GM18907 (cell line): ENCODE results near the gene WLS.
"Not testable (repeated sequence)": the region's sequence is repeated elsewhere in the genome, so short reads cannot be mapped to it uniquely, and the experiment has no call there.

ENCODE experiments used
- ATAC-seq: cut with Tn5 transposase; IDR thresholded peaks from one replicate; pipeline ENCODE4 v1.9.1; 2021; ENCODE audit warnings: mild to moderate bottlenecking, moderate library complexity; ENCODE audit not compliant: unreplicated experiment

The WLS gene

DNA sequence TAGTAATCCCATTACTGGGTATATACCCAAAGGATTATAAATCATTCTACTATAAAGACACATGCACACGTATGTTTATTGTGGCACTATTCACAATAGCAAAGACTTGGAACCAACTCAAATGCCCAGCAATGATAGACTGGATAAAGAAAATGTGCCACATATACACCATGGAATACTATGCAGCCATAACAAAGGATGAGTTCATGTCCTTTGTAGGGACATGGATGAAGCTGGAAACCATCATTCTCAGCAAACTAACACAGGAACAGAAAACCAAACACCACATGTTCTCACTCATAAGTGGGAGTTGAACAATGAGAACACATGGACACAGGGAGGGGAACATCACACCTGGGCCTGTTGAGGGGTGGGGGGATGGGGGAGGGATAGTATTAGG is 60.5 kb downstream of the WLS start:
- ATAC-seq = not testable (repeated sequence)

- ATAC-seq = no peak
Observed at GRCh38 chr1:68168545-68169171, 63.7 kb downstream of the WLS start.

DNA sequence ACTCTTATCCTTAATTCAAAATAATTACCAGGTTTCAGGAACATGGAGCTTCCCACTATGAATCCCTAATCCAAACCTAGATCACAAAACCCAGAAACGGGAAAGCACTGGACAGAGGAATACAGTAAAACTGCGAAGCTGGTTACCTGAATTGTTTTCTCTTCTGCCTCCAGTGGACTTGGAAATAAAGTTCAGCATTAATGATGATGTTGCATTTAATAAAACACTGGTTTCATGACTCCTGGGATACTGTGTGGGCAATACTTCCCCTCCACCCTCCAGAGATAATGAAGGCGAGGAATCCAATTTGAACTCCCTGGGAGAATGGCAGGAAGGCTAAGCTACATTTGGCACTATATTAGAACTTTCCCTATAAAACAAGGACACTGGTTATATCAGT is 65.1 kb downstream of the WLS start:
- no peak for ATAC-seq

GRCh38 chr1:68166348-68166747 is 66.0 kb downstream of the WLS start:
- no peak for ATAC-seq

DNA sequence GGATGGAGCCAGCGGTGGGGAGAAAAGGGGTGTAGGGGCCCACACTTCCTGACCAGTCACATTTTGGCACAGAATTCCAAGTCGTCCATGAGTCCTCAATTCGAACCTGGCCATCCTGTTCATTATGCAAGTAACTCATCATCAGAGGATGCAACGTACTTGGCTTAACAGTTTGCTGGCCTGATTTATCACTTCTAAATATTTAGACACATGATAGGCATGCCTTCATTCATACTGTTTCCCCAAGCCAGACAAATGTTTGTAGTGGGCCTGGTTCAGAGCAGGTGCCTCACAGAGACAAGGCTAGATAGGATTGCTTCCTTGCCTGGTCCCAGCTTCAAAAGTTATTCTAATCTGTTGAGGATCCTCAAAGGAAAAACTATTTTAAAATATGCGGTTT is 66.7 kb downstream of the WLS start:
- no peak for ATAC-seq

GRCh38 chr1:68164918-68165317 is 67.4 kb downstream of the WLS start:
- ATAC-seq = no peak

GRCh38 chr1:68163220-68163619 is 69.1 kb downstream of the WLS start:
- no peak for ATAC-seq

DNA sequence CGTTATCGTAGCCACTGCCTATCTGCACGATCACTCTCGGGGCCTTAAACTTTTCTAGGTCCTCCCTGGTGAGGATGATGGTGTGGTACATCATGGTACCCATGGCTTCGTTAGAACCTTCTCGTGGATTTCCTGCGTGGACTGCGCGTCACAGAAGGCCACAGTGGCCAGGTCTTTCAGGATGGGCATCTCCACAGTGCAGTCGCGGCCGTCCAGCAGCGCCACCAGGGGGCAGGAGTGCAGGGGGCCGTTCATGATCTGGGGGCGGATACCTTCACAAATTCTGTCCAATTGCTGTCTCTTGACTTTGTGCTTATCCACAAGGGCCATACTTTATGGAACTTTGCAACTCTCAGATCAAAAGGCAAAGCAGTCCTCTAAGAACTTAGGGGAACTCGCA is 69.6 kb downstream of the WLS start:
- no peak for ATAC-seq

DNA sequence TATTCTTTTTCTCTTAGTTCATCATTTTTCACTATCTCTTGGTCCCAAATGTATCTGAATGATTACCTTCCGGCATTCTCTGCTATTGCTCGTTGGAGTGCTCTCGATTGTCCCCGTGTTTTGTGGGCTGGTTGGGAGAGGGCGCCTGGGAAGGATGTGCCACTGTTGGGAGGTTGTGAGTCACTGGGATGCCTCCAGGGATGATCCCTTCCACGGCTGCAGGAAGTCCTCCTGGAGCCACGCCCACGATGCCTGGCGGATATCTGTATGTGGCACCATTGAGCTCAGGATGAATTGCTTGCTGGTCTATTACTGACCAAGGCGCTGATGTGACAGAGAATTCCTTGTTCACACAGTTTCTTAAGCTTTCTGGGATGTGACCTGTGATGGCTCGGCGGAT is 70.7 kb downstream of the WLS start:
- not testable (repeated sequence) for ATAC-seq

- peak; percentile 73 for ATAC-seq
Observed at GRCh38 chr1:68160935-68161334, 71.4 kb downstream of the WLS start.

- ATAC-seq = no peak
Observed at GRCh38 chr1:68160021-68160420, 72.3 kb downstream of the WLS start.

DNA sequence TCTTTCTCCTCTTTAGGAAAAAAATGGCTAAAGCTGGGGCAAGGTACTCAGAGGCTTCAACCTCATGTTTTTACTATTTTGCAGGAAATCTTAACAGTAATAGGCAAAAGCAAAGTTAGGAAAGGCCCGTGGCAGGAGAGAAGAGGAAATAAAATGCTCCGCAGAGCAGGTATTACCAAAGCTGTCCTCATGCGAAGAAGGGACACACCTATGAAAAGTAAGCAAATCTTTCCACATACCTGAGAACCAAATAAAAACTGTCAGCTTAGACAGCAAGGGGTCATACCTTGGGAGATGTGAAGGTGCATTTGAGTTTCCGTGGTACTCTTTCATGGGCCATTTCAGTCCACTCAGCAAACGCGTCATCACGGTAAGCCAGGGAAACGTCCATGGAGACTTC is 73.5 kb downstream of the WLS start:
- no peak for ATAC-seq

DNA sequence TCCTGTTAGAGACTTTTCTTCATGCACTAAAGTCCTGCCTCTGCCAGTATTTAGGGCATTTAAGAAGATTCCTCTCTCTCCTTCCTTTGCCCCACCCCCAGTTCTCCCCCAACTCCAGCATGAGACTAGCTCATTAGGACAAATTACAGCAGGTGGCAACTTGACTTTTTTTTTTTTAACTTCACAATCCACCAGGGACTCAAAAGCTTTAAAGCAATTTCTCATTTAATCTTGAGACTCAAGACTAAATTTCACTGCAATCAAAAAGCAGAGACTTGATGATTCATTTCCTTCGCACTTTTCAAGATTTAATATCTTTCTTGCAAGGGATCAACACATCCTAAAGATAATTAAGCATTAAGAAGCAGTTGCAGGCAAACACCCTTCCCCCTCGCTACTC is 74.9 kb downstream of the WLS start:
- no peak for ATAC-seq

DNA sequence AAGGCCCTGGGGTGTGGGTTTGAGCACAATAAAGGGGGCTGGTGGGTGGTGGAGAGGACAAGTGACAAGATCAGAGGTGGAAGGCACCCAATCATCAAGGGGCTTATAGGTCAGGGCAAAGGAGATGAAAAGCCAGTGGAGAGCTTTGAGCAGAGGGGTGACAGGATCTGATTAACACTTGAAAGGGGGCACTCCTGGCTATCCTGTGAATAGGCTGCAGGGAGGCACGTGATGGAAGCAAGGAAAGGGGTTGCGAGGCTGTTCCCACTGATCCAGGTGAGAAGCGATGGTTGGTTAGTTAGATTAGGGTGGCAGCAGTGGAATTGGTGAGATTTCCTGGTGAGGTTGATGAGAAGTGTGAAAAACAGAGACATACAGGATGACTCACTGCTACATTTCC is 80.6 kb downstream of the WLS start:
- ATAC-seq = no peak

DNA sequence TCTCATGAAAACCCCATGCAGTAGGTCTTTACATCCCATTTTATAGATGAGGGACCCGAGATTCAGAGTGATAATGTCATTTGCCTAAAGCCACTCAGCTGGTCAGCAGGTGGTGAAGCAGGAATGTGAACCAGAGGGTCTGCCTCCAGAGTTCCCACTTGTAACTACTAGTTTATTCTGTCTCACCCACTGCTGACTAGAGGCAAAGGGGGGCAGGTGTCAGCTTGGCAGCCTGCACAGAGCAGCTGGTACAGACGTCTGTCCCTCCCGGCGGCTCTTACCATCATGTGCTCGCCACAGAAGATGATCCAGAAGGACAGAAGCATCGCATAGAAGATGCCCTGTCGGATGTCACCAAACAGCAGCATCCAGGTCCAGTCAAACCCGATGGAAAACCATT is 82.4 kb downstream of the WLS start:
- ATAC-seq = no peak

DNA sequence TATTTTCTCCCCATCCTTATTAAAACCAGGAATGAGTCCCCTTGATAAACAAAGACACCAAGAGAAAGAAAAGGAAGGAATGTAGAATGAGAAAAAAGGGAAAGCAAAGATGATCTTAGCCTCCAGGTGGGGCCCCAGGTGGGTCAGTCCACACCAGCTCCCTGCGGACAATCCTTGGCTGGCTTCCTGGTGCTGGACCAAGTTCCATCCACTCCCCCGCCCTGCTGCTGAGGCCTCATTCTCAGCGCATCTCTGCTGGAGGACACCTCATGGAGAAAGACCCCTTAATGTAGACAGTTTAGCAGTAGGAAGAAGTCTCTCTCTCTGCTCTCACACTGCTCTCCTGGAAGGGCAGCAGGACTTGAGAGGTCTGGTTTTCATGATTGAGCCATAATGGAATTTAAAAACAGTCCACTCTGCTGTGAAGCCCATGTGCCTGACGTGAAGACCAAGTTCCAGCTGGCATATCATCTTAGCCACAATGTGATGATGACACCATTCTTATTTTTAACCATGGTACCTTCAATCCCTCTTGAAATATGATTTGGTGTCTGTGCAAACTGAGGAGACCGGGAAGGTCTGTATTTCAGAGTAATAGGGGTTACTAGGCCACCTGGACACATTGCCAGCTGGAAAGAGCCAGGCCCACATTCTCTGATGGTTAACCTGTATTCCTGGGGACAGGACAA is 83.1 kb downstream of the WLS start:
- ATAC-seq = no peak

DNA sequence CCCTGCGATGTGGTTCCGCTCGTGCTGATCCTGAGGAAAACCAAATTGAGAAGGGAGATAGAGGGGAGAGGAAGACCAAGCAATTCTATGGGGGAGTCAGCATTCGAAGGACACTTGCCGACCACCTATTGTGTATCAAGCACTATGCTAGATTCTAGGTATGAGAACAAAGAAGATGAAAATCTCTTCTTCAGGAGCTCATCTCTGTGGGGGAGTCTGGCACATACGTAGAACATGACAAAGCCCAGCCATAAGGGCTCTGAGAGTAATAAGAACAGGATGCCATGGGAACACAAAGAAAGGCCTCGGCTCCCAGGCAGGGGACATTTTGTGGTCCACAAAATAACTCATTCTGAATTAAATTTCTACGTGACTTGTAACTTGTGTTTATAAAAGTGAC is 83.7 kb downstream of the WLS start:
- no peak for ATAC-seq

DNA sequence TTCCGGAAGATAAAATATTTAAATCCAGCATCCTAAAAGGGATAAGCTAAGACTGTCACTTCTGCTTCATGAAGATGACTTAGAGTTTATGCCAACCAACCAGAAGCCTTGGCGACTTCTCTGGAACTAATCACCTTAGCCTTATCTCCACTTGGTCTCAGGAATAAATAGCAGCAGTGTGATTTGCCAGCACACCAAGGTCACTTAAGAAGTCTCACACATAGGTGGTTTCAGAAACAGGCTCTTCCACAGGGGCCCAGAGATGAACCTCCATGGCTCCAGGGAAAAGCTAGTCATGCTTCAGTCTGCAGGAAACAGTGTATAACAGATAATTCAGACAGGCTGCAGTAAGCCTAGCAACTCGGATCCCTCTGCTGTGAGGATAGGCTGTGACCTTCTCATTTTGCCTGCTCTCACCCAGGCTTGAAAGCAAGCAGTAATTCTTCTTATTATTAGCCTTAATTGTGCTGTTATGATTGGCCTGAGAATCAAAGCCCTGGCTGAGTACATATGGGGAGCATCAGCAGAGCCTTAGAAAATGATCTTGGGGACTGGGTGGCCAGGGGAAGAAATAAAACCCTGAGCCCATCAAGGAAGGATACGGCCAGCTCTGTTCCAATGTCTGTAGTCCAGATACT is 84.7 kb downstream of the WLS start:
- no peak for ATAC-seq

DNA sequence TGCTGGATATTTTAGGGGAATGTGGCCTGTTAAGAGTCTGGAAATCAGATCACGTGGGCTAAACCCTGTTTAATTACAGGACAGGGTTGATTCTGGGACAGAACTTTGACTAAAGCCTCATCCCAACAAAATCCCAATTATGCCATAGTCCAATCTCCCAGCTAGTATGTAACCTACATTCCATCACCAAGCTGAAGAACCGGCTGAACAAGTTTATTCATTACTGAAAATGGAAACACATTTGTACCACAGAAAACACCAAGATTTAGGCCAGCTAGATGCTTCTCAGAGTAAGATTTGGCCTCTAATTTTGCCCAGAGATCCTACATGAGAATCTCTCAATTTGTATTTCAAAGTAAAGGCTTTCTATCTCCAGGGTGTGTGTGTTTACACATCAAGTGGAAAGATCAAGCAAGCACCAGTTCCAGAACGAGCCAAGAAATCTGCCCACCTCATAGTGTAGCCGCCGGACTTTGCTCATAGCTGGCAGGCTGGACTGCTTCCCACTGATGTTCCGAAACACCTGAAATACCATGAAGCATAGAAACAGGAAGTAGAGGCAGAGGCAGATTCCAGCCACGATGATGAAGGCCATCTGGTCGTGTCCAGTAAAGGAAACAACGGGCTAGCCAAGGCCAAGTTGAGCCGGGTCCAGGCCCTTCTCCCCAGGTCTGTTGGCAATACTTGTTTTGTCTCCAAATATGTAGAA is 86.8 kb downstream of the WLS start:
- no peak for ATAC-seq

DNA sequence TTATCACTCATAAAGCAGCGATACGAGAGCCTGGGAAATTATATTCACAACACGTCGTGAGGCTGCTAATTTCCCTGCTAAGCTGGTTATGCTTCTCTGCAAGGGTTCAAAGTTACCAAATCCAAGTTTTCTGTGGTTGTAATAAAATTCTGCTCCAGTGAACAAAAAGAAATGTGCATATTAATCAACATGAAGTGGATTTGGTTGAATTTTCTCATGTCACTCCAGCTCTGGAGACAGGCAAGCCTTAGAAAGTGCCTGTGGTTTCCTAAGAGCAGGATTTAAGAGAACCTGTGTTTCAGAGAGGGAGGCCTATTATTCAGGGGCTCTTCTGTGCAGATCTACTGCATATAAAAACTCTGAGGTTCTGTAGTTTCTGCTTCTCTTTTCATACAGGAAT is 87.5 kb downstream of the WLS start:
- no peak for ATAC-seq

DNA sequence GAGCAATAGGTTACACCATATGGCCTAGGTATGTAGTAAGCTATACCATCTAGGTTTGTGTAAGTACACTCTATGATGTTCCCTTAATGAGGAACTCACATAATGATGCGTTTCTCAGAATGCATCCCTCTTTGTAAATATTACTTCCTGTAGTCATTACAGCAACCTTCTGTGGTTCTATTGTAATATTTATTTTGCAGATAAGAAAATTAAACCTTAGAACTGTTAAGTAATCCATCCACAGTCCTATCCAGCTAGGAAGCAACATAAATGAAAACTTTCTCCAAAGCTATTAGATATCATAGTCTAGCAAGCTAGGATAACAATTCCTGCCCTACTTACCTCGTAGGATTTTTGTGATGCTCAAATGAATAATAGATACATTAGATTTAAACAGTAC is 88.7 kb downstream of the WLS start:
- ATAC-seq = no peak

DNA sequence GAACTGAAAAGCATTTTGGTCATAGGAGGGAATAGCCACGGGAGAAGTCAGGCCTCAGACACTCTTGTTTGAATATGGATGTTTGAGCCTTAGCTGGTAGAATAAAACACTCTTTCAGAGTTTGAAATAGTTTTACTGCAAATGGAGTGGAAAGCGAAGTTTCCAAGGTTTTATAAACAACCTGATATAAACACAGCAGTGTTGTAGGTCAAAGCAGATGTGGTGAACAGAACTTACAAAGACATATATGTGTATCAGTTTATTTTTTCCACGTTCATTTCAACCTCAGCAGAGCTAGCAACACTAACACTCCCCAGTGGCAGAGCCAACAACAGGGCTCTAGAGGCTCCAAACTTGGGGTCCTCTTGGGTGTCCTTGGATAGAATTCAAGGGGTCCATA is 89.9 kb downstream of the WLS start:
- ATAC-seq = no peak
